Esophagus (tissue), 2 donors: ENCODE data around the gene SLC39A3. TPM values are rescaled to one million over a fixed set of nuclear protein-coding genes. Genes with fewer than 3 reads are reported as not detected.
"Not testable (repeated sequence)": the region's sequence is repeated elsewhere in the genome, so short reads cannot be mapped to it uniquely, and the experiment has no call there.

Experiments used
- H3K27ac ChIP-seq, 2 donors: one replicate each; pipeline ENCODE4 v1.5.1; 2013; ENCODE audit warnings: low read depth in 2 of 2, mild to moderate bottlenecking in 2 of 2, inconsistent platforms in 1 of 2, low read length in 1 of 2, moderate library complexity in 1 of 2
- H3K27me3 ChIP-seq, 2 donors: one replicate each; pipeline ENCODE4 v1.6.1; 2013; ENCODE audit warnings: low read length in 2 of 2, control low read depth in 1 of 2, mild to moderate bottlenecking in 1 of 2; ENCODE audit not compliant: insufficient read depth in 2 of 2, control insufficient read depth in 1 of 2
- H3K36me3 ChIP-seq, 2 donors: one replicate each; pipeline ENCODE4 v1.6.1; 2013; ENCODE audit warnings: low read length in 1 of 2; ENCODE audit not compliant: control insufficient read depth in 2 of 2, insufficient read depth in 2 of 2
- H3K4me1 ChIP-seq, 2 donors: one replicate each; pipeline ENCODE4 v1.6.1; 2013; ENCODE audit warnings: low read length in 1 of 2; ENCODE audit not compliant: control insufficient read depth in 2 of 2, insufficient read depth in 2 of 2
- H3K4me3 ChIP-seq, 2 donors: one replicate each; pipeline ENCODE4 v1.5.1; 2013; ENCODE audit warnings: low read length in 2 of 2, mild to moderate bottlenecking in 2 of 2, low read depth in 1 of 2, moderate library complexity in 1 of 2
- H3K9me3 ChIP-seq, 2 donors: one replicate each; pipeline ENCODE4 v1.6.1; 2013; ENCODE audit warnings: mild to moderate bottlenecking in 2 of 2, low read depth in 1 of 2, low read length in 1 of 2, moderate library complexity in 1 of 2; ENCODE audit not compliant: control insufficient read depth in 2 of 2, insufficient read depth in 1 of 2
- WGBS, 2 donors: extraction: QIAGEN DNeasy Blood & Tissue Kit; methylation state at CpG; one replicate each; pipeline ENCODE4 v1.1.7; 2013; 5-methylcytosine and 5-hydroxymethylcytosine counted together
- polyA plus RNA-seq, 2 donors: library from polyadenylated mRNA; stranded (reverse); fragments of 200-250 nt; gene quantifications; one replicate each; pipeline ENCODE4 v1.2.3, GENCODE V29; 2013
- donor health status: healthy with polysubstance abuse.
- donor health status: Bipolar disorder and iron deficiency.

SLC39A3 gene
- polyA plus RNA-seq, 2 donors = 13.0 to 19.8 TPM

- 86% methylated on average over 52 of the region's 52 CpGs for WGBS, 2 donors
- Histone ChIP-seq H3K4me1 (peaks cover 7 to 8% of the 10 kb centered on the region in 2 donors), H3K27ac (no peak overlapping the region), H3K4me3 (no peak overlapping the region), H3K9me3 (peaks cover 7 to 8% of the 10 kb centered on the region in 2 donors), H3K27me3 (no peaks in the 10 kb centered on the region), H3K36me3 (no peaks in the 10 kb centered on the region)
Measured at GRCh38 chr19:2717638-2718541, 21.9 kb downstream of the SLC39A3 start.

- 91% methylated on average over 48 to 51 of the region's 51 CpGs for WGBS, 2 donors
- H3K27me3 ChIP-seq = no peaks in the 10 kb centered on the region
- H3K36me3 ChIP-seq = no peaks in the 10 kb centered on the region
- peaks cover 4 to 7% of the 10 kb centered on the region in 2 donors for H3K4me1 ChIP-seq
- H3K9me3 ChIP-seq = peaks cover 7 to 8% of the 10 kb centered on the region in 2 donors
- H3K4me3 ChIP-seq = no peak overlapping the region
- no peak overlapping the region for H3K27ac ChIP-seq
Measured at GRCh38 chr19:2716722-2717637, 22.8 kb downstream of the SLC39A3 start.

- H3K36me3 ChIP-seq = no peaks in the 10 kb centered on the region
- H3K9me3 ChIP-seq = peaks cover 7 to 8% of the 10 kb centered on the region in 2 donors
- peaks cover 4 to 7% of the 10 kb centered on the region in 2 donors for H3K4me1 ChIP-seq
- H3K27me3 ChIP-seq = no peaks in the 10 kb centered on the region
- H3K27ac ChIP-seq = no peak overlapping the region
- WGBS, 2 donors = 91% methylated on average over 19 of the region's 19 CpGs
- no peak overlapping the region for H3K4me3 ChIP-seq
Measured at GRCh38 chr19:2716275-2716650, 23.6 kb downstream of the SLC39A3 start.

GRCh38 chr19:2715470-2716274 is 24.1 kb downstream of the SLC39A3 start:
- WGBS, 2 donors = 94% methylated on average over 12 of the region's 12 CpGs
- Histone ChIP-seq H3K9me3 (peaks cover 7 to 8% of the 10 kb centered on the region in 2 donors), H3K4me1 (peaks cover 3 to 4% of the 10 kb centered on the region in 2 donors), H3K36me3 (no peaks in the 10 kb centered on the region), H3K27ac (no peak overlapping the region), H3K27me3 (no peaks in the 10 kb centered on the region), H3K4me3 (no peak overlapping the region)

GRCh38 chr19:2714531-2715269 is 25.1 kb downstream of the SLC39A3 start:
- no peak overlapping the region for H3K4me3 ChIP-seq
- 82 to 89% methylated on average over 16 of the region's 16 CpGs for WGBS, 2 donors
- H3K4me1 ChIP-seq = peaks cover 0 to 3% of the 10 kb centered on the region in 2 donors
- H3K27me3 ChIP-seq = no peaks in the 10 kb centered on the region
- H3K9me3 ChIP-seq = peaks cover 7 to 8% of the 10 kb centered on the region in 2 donors
- no peaks in the 10 kb centered on the region for H3K36me3 ChIP-seq
- H3K27ac ChIP-seq = no peak overlapping the region

- 54 to 63% methylated on average over 1 of the region's 1 CpG for WGBS, 2 donors
- not testable (repeated sequence) for H3K27ac ChIP-seq, H3K9me3 ChIP-seq, H3K4me1 ChIP-seq, H3K4me3 ChIP-seq, H3K27me3 ChIP-seq, H3K36me3 ChIP-seq
Measured at GRCh38 chr19:2714102-2714501, 25.7 kb downstream of the SLC39A3 start.

GRCh38 chr19:2713170-2713569 is 26.6 kb downstream of the SLC39A3 start:
- H3K4me3 ChIP-seq, H3K4me1 ChIP-seq, H3K36me3 ChIP-seq, H3K27ac ChIP-seq, H3K9me3 ChIP-seq, H3K27me3 ChIP-seq: not testable (repeated sequence)
- WGBS, 2 donors = 93 to 98% methylated on average over 3 of the region's 3 CpGs

GRCh38 chr19:2711875-2712205 is 28.0 kb downstream of the SLC39A3 start:
- no peaks in the 10 kb centered on the region for H3K4me1 ChIP-seq
- no peak overlapping the region for H3K4me3 ChIP-seq
- no peaks in the 10 kb centered on the region for H3K27me3 ChIP-seq
- no peaks in the 10 kb centered on the region for H3K36me3 ChIP-seq
- 64 to 76% methylated on average over 5 of the region's 5 CpGs for WGBS, 2 donors
- no peak overlapping the region for H3K27ac ChIP-seq
- H3K9me3 ChIP-seq = peaks cover 7 to 8% of the 10 kb centered on the region in 2 donors
